ENCODE measurements around the gene WDR5. TPM values are rescaled to one million over a fixed set of nuclear protein-coding genes. Genes with fewer than 3 reads are reported as not detected.

The WDR5 gene
- total RNA-seq, 2 donors from 2014 or later, result 17.0 to 17.1 TPM

DNA sequence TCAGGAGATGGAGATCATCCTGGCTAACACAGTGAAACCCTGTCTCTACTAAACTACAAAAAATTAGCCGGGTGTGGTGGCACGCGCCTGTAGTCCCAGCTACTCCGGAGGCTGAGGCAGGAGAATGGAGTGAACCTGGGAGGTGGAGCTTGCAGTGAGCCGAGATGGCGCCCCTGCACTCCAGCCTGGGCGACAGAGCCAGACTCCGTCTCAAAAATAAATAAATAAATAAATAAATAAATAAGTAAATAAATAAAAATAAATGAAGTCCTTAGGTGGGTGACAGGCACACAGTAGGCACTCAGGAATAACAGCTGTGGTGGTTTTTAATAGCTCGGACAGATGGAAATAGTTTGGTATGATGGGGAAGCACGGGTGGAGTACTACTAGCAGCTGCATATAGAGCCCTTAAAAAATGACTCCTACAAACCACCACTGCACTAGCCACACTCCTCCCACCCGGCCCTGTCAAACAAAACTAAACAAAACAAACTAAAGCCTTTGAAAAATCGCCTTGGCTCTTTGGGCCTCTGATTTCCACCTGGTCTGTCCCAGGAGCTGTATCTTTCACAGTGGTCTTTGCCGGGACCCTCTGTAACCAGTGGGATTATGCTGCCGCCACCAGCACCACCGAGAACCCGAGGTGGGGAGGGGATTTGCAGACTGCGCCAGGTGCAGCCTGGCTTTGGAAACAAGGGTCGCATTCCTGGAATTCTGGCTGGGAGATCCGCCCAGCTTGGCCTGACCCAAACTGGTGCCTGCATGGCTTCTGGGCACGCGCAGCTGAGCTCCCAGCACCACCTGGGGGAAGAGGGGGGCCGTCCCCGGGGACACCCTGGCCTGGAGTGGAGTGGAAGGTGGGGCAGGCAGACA, 5.1 kb upstream of the WDR5 start:
- DNase-seq (ENCODE audit: low spot score), result no peak
- intact Hi-C loops (cut with DNase I), result no loop called here

DNA sequence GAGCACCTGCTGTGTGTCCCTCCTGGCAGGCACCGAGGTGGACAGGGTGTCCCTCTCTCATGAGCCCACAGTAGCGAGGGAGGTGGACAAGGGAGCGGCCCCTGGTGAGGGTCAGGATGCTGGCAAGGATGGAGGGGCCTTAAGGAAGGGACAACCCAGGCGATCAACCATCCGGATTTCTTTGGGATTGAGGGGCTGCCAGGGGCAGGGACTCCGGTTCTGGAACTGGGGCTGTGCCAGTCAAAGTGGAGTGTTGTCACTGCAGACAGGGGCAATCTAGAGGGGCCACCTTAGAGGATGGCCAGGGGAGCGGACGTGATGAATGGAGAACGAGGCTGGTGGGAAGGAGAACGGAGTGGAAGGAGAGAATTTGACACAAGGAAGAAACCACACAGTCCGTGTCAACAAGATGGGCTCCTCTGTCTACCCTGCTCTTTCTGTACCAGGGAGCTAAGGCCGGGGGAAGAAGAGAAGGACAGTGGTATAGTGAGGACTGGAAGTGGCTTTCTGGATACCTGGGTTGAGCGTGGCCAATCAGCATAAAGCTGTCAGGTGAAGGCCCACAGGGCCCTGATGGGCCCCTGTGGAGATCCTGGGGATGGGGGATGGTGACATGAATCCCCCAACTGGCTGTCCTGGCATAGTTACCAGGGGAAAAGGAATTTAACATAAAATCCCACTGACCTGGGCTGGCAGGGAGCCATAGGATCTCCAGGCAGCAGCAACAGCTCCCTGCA, 4.2 kb upstream of the WDR5 start:
- DNase-seq (ENCODE audit: low spot score), result no peak
- intact Hi-C loops (cut with DNase I), result no loop called here

DNA sequence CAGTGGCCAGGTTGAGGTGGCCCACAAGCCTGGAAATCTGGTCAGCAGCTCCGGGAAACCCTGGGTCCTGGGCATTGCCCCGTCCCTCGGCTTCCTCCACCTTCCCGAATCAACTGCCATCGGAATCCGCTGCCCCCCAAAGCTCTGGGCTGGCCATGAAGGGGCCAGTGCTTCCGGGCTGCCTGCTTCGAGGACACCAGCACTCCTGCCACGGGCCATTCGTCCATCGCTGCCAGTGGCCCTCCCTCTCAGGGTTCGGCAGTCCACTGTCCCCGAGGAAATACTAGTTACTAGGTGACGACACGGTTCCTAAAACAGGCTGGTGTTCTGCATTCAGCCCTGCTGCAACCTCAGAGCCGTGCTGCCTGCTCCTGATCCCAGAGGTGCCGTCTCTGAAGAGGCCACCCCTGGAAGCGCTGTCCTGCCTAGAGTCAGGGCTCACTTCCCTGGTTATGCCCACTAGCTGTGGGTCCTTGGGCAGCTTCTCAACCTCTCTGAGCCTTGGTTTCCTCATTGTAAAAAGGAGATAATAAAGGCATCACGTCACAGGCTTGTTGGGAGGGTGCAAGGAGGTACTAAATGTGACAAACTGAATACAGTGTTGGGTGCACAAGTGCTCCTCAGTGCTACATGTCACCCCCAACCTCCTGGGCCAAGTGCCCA, 3.5 kb upstream of the WDR5 start:
- DNase-seq (ENCODE audit: low spot score), result no peak
- intact Hi-C loops (cut with DNase I), result no loop called here

DNA sequence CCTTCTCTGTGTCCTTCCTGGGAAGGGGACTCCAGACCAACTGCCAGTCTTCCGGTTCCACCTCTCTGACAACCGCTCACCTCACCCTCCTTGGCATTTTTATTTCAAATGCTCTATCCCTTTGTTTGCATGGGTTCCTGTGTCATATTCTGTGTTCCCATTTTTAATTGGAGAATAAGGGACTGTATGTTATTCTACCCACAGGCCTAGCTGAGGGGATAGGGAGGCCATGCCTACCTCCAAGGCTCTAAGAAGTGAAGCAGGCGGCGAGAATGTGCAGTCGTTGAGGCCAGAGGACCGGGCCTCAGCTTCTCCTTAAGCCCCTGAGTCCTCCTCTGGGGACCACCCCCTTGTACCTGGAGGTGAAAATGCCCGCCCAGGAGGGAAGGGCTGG, 936 bp upstream of the WDR5 start:
- intact Hi-C loops (cut with DNase I), result no loop called here
- no peak for DNase-seq (ENCODE audit: low spot score)

DNA sequence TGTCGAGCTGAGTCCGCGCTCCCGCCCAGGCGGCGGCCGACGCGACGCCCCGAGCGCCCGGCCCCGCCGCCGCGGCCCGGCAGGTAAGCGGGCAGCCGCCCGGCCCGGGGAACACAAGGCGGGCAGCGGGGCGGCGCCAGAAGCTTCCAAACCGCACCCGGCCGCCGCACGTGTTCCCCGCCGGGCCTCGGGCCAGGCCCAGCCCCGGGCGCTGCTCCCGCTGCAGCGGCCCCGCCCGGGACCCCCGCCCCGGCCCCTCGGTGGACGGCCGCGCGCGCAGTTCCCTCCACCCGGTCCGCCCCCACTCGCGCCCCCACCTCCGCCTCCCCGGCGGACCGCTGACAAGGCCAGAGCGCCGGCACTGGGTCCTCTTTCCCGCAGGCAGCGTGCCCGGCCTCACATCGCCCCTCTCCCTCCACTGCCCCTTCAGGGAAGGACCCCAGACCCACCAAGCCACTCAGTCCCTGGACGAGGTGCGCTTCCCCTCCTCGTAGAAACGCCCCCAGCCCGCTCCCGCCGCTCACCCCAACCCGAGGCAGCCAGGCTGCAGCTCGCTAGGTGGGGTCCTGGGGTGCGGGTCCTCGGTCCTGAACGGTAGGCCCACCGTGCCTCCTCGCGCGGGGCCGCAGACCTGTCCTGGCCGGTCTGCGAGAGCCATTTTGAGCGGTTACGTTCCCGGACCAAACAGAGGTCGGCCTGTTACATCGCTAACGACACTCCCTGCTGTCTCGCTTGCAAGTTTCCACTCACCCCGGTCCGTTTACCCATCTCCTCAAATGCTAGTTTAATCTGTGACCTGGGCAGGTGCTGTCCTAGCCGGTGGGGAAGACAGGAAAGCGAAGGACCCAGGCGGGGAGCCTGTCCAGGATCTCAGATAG, 475 bp downstream of the WDR5 start:
- DNase-seq (ENCODE audit: low spot score), result peak; percentile 72
- intact Hi-C loops (cut with DNase I), result no loop called here

DNA sequence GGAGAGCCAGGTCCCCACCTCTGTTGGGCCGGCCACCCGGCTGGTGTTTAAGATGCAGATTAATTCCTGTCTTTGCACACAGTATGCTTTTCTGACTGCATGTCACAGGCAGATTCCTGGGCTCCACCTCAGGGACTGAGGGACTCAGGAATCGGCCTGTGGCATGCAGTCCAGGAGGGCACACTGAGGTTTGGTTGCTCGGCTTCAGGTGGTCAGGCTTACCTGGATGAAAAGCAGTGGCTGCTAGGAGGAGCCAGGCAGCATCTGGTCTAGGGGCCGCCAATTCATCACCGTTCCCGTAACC, 1.1 kb downstream of the WDR5 start:
- DNase-seq (ENCODE audit: low spot score), result no peak
- intact Hi-C loops (cut with DNase I), result no loop called here

DNA sequence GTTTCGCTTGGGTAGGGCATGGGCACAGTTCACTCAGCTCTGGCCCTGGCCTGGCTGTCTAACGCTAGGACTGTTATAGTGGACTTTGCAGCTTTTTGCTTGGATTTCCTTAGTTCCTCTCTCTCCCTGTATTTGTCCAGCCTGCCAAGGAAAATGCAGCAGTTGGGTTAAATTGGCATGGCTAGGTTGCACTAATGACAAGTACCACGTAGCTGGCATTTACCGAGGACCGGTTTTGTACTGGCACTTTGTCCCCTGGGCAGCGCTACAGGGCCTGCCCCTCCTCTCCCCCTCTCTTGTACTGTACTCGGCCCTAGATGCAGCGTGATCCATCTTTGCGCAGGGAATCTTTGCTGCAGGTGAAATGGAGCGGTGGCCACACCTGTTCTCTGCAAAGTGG, 2.4 kb downstream of the WDR5 start:
- intact Hi-C loops (cut with DNase I), result no loop called here
- DNase-seq (ENCODE audit: low spot score), result no peak

DNA sequence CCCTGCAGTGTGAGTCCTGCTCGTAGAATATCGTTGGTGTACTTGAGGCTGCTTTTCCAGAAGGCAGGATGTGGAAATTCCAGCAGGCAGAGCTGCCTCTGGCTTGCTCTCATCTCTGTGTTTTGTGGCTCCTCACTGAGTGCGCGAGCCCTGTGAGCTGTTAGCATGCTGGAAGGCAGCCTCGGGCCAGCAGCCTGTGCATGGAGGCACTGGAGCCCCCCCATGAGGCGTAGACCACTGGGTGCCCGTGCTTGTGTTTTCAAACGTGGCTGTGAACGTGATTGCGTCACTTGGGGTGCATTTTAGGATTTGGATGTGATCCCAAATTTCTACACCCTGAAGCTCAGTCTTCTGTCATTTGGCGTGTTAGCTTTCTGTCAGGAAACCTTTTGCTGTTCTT, 3.2 kb downstream of the WDR5 start:
- intact Hi-C loops (cut with DNase I), result no loop called here
- peak; percentile 78 for DNase-seq (ENCODE audit: low spot score)

DNA sequence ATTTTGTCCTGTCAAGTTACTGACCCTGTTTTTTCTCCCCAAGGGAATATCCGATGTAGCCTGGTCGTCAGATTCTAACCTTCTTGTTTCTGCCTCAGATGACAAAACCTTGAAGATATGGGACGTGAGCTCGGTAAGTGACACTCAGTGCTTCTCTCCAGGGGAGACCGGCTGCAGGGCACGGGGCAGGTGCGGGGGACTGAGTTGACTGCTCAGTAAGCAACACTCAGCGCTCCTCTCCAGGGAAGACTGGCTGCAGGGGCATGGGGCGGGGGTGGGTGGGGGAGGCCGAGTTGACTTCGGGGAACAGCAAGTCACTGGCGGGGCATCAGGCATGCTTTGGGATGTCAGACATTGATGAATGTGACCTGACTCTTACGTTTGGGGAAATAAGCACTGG, 6.0 kb downstream of the WDR5 start:
- intact Hi-C loops (cut with DNase I), result no loop called here
- no peak for DNase-seq (ENCODE audit: low spot score)

DNA sequence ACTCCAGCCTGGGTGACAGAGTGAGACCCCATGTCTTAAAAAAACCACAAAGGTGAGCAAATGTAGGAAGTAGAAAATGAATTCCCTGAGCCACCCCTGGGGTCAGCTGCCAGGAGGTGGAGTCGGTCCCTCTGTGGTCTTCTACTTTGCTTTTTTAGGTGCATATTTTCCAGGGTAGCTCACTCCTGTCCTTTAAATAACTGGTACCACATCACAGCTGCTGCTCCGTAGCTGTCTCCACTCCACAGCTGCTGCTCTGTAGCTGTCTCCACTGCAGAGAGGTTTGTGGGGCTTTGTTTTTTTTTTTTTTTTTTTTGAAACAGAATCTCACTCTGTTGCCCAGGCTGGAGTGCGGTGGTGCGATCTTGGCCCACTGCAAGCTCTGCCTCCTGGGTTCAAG, 8.9 kb downstream of the WDR5 start:
- intact Hi-C loops (cut with DNase I), result no loop called here
- DNase-seq (ENCODE audit: low spot score), result no peak

DNA sequence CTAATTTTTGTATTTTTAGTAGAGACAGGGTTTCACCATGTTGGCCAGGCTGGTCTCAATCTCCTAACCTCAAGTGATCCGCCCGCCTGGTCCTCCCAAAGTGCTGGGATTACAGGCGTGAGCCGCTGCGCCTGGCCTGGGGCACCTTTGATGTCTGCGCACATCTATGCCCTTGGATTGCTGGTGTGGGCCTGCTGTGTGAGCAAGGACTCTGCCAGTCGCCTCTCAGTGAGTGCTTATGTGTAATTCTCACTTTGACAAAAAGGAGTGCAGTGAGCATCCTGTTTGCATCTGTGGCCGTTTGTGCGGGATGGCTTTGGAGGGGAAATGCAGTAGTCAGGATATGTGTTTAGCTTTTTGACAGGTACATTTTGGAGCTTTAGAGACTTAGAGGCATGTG, 9.4 kb downstream of the WDR5 start:
- no peak for DNase-seq (ENCODE audit: low spot score)
- intact Hi-C loops (cut with DNase I), result no loop called here

DNA sequence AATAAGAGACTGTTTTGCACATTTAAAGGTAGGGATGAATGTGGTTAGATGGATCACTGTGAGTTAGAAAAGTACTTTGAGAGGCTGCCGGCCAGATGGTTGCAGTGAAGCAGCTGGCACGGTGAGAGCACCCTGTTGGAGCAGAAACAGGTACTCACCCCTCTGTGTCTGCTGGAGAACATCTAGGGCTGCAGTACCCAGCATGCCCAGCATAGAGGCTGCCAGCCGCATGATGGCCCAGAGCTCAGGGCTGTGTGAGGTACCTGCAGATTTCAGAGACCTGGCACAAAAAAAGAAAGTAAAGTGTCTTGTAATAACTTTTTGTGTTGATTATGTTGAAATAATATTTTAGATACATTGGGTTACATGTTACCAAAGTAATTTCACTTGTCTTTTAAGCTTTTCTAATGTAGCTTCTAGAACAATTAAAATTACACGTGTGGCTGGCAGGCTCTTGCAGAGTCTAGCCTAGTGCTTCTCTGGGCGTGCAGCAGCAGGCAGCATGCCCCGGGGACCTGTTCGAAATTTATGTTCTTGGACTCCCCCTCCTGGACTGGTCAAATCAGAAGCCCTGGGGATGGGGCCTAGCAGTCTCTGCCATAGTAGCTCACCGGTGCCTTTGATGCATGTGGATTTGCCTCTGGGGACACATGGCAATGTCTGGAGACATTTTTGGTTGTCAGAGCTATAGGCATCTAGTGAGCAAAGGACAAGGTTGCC, 11.1 kb downstream of the WDR5 start:
- no peak for DNase-seq (ENCODE audit: low spot score)
- intact Hi-C loops (cut with DNase I), result no loop called here

DNA sequence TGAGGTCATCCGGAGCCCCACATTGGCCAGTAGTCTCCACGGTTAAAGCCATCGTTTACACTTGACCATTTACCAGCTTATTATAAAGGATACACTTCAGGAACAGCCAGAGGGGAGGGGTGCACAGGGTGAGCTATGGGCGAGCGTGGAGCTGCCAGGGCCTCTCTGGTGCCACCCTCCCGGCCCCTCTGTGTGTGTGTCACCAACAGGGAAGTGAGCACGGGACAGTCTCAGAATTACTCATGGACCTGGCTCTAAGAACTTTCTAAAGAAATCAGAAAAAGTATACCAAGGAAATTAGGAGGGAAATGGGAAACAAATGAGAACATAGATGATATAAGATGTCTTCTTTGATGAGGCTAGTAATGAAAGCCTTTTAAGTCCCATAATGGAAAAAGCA, 13.5 kb downstream of the WDR5 start:
- intact Hi-C loops (cut with DNase I), result no loop called here
- DNase-seq (ENCODE audit: low spot score), result no peak

DNA sequence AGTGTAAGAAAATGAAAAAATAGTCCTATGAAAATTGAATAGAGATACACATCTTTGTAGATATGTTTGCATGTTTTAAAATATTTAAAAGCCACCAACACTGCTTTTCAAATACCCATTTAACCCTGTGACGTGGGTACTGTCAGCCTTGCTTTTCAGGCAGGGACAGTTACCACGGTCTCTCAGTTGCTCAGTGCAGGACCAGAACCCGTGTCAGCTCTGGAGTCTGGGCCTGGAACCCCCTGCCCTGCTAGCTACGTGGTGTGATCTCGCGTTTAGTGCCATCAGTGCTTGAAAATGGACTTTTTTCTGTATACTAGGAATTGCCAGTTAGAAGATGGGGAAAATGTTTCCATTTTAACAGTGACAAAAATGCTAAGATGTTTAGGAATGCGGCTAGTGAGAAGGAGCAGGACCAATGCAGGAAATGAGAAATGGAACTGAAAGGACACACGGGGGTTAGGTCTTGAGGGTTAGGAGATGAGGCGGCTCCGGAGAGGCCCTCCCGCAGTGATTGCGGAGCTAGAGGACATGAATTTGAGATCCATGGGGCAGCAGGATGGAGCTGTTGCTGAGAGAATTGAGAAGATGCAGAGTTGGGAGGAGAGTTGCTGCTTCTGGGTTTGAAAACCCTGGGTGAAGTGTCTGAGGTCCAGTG, 14.8 kb downstream of the WDR5 start:
- DNase-seq (ENCODE audit: low spot score), result no peak
- intact Hi-C loops (cut with DNase I), result no loop called here

DNA sequence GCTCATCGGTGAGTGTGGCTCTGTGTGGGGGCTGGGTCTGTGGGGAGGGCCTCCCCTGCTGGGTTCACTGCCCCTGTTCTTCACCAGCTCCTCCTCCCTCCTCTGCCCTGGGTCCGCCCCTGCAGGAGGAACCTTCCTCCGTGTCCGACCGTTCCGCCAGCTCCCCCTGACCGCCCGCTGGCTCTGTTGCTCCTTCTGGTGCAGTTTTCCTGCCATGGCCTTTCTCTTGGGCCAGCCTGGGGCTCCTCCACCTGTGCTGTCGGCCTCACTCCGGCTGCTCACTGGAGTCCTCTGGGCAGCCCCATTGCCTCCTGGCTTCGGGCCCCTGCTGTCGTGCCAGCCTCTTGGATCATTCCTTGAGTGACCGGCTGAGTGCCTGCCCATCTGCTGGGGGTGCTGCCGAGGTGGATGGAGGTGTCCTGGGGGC, 16.2 kb downstream of the WDR5 start:
- intact Hi-C loops (cut with DNase I), result no loop called here
- DNase-seq (ENCODE audit: low spot score), result peak; percentile 75

DNA sequence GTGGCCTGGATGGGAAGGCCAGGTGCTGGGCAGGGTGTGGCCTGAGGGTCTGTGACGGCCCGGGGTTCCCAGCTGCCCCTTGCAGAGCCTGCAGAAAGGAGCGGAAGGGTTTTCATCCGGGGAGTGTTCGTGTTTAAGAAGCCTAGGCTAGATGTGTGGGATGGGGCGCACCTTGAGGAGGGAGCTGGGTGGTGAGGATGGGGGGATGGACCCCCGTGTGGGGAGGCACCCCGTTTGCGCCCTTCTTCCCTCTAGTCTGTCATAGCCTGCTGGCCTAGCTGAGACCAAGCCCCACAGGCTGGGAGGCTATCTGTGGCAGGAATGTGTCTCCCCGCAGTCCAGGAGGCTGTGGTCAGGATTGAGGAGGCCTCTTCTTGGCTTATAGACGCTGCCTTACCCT, 16.6 kb downstream of the WDR5 start:
- DNase-seq (ENCODE audit: low spot score), result no peak
- intact Hi-C loops (cut with DNase I), result no loop called here

DNA sequence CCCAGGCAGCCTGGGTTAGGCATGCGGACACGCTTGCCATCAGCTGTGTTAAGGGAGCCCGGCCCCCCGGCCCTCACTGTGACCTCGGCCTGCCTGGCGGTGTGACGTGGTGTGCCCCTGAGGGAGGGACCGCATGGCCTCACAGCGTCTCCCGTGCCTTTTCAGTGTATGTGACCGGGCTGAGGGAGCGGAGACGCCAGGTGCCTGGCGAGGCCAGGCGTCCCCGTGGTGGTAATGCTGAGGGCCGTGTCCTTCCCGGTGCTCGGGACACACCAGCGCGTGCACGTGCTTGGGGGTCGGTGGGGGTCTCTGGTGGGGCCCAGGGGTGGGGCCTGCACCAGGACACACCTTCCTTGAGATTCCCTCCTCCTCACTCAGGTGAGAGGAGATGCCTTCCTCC, 17.6 kb downstream of the WDR5 start:
- DNase-seq (ENCODE audit: low spot score), result peak; percentile 76
- intact Hi-C loops (cut with DNase I), result no loop called here

DNA sequence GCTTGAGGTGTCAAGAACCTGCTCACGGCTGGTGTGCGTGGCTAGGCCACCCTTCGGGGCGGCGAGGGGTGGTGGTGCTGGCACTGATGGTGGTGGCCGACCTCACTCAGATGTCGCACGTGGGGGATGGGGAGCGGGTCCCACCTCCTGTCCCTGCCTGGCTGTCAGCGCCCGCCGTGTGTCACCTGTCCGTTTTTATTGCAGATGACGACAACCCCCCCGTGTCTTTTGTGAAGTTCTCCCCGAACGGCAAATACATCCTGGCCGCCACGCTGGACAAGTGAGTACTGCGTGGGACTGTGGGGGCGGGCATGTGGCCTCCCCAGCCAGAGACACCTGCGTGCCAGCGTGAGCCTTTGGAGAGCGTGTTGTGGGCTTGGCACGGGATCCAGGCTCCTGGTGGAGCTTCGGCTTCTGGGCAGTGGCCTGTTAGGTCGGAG, 18.4 kb downstream of the WDR5 start:
- DNase-seq (ENCODE audit: low spot score), result no peak
- intact Hi-C loops (cut with DNase I), result no loop called here
